Gastrocnemius medialis (tissue), 4 donors: ENCODE results near the gene FRMD5.

Experiments used
- CTCF ChIP-seq, 5 experiments: fragments of 450-650 bp in 3 of 5; fragments of 200-600 bp in 2 of 5; sonication (generic) in 2 of 5; IDR thresholded peaks in 4 of 5; conservative IDR thresholded peaks in 1 of 5; 1 replicate in 4 of 5; 2 replicates in 1 of 5; pipeline ENCODE4 v1.5.1; 2016 to 2019; ENCODE audit warnings: antibody characterized with exemption in 5 of 5, mild to moderate bottlenecking in 3 of 5, moderate library complexity in 3 of 5
- POLR2A ChIP-seq, 2 donors: fragments of 450-650 bp; IDR thresholded peaks; one replicate each; pipeline ENCODE4 v1.6.1; 2017; ENCODE audit warnings: antibody characterized with exemption in 2 of 2, mild to moderate bottlenecking in 2 of 2, moderate library complexity in 2 of 2

GRCh38 chr15:44132057-44132456, 63.0 kb downstream of the FRMD5 start:
- TF ChIP-seq POLR2A (IDR thresholded peaks at IDR 0.05) (no peak), CTCF (IDR thresholded peaks at IDR 0.05 in 4 of 5, conservative IDR thresholded peaks at IDR 0.05 in 1 of 5) (no peak)
